Neural progenitor cell (in vitro differentiated cells): Measurements from ENCODE around the gene OR51M1.

Experiments used
- CTCF ChIP-seq: fragments of 200-600 bp; sonication (generic); IDR thresholded peaks from 2 replicates; pipeline ENCODE4 v1.5.1; 2017; ENCODE audit warnings: antibody characterized with exemption, mild to moderate bottlenecking
- EZH2 ChIP-seq: fragments of 200-600 bp; sonication (generic); IDR thresholded peaks from 2 replicates; pipeline ENCODE4 v1.6.1; 2017; ENCODE audit warnings: antibody characterized with exemption, mild to moderate bottlenecking, moderate library complexity
- EZH2phosphoT487 ChIP-seq: fragments of 200-600 bp; sonication (generic); IDR thresholded peaks from 2 replicates; pipeline ENCODE4 v1.6.1; 2017; ENCODE audit warnings: antibody characterized with exemption

- TF ChIP-seq CTCF: no peak
- no peak for TF ChIP-seq EZH2
- no peak for TF ChIP-seq EZH2phosphoT487
These were observed 10.5 kb downstream of the OR51M1 start for GRCh38 chr11:5394091-5394490.
